Stimulated activated CD4-positive, alpha-beta T cell treated with anti-CD3 and anti-CD28 coated beads, Interleukin-4, amount 100 ng/mL, for 4 hours (primary cell): ENCODE results near the gene SLC19A1.
"Not testable (repeated sequence)": the region's sequence is repeated elsewhere in the genome, so short reads cannot be mapped to it uniquely, and the experiment has no call there.

Experiments
- DNase-seq, 2 experiments: peaks; one replicate each; pipeline ENCODE4 v3.0.0-alpha.2; 2020

The SLC19A1 gene

GRCh38 chr21:45504021-45504515 lies 38.2 kb downstream of the SLC19A1 start:
- no peak for DNase-seq

- DNase-seq = not testable (repeated sequence)
Measured at GRCh38 chr21:45503226-45503625, 39.0 kb downstream of the SLC19A1 start.

GRCh38 chr21:45502600-45502999 lies 39.6 kb downstream of the SLC19A1 start:
- no peak for DNase-seq

- DNase-seq = no peak
Measured at GRCh38 chr21:45502006-45502345, 40.3 kb downstream of the SLC19A1 start.

GRCh38 chr21:45501081-45502005 lies 40.9 kb downstream of the SLC19A1 start:
- not testable (repeated sequence) for DNase-seq

- no peak for DNase-seq
Measured at GRCh38 chr21:45499970-45500577, 42.2 kb downstream of the SLC19A1 start.

- no peak for DNase-seq
Measured at GRCh38 chr21:45499201-45499750, 43.0 kb downstream of the SLC19A1 start.

GRCh38 chr21:45498646-45499000 lies 43.6 kb downstream of the SLC19A1 start:
- no peak for DNase-seq

- DNase-seq = no peak
Measured at GRCh38 chr21:45497846-45498645, 44.2 kb downstream of the SLC19A1 start.

GRCh38 chr21:45496968-45497845 lies 45.0 kb downstream of the SLC19A1 start:
- DNase-seq = no peak

- no peak for DNase-seq
Measured at GRCh38 chr21:45496151-45496967, 45.9 kb downstream of the SLC19A1 start.

- no peak for DNase-seq
Measured at GRCh38 chr21:45494851-45495680, 47.2 kb downstream of the SLC19A1 start.

GRCh38 chr21:45494135-45494850 lies 47.9 kb downstream of the SLC19A1 start:
- DNase-seq = no peak

- DNase-seq = no peak
Measured at GRCh38 chr21:45493401-45494001, 48.7 kb downstream of the SLC19A1 start.

- DNase-seq = no peak
Measured at GRCh38 chr21:45492765-45493164, 49.5 kb downstream of the SLC19A1 start.

GRCh38 chr21:45491623-45492022 lies 50.6 kb downstream of the SLC19A1 start:
- DNase-seq = no peak

- DNase-seq = no peak
Measured at GRCh38 chr21:45491056-45491455, 51.2 kb downstream of the SLC19A1 start.

GRCh38 chr21:45490049-45490731 lies 52.0 kb downstream of the SLC19A1 start:
- DNase-seq = no peak

- DNase-seq = no peak
Measured at GRCh38 chr21:45489722-45489982, 52.6 kb downstream of the SLC19A1 start.
